HG02798 (cell line): ENCODE results near the gene SLC8B1.

Experiments
- ATAC-seq: cut with Tn5 transposase; IDR thresholded peaks from one replicate; pipeline ENCODE4 v1.9.1; 2021; ENCODE audit warnings: mild to moderate bottlenecking; ENCODE audit not compliant: unreplicated experiment, poor library complexity

SLC8B1 gene

GRCh38 chr12:113252494-113252893 lies 82.4 kb downstream of the SLC8B1 start:
- ATAC-seq: no peak

- no peak for ATAC-seq
Measured at GRCh38 chr12:113251404-113252070, 83.4 kb downstream of the SLC8B1 start.

GRCh38 chr12:113250045-113250444 lies 84.9 kb downstream of the SLC8B1 start:
- no peak for ATAC-seq

- no peak for ATAC-seq
Measured at GRCh38 chr12:113249546-113249945, 85.4 kb downstream of the SLC8B1 start.

- ATAC-seq: no peak
Measured at GRCh38 chr12:113248842-113249435, 86.0 kb downstream of the SLC8B1 start.
